ENCODE data around the gene GSS.

DNA sequence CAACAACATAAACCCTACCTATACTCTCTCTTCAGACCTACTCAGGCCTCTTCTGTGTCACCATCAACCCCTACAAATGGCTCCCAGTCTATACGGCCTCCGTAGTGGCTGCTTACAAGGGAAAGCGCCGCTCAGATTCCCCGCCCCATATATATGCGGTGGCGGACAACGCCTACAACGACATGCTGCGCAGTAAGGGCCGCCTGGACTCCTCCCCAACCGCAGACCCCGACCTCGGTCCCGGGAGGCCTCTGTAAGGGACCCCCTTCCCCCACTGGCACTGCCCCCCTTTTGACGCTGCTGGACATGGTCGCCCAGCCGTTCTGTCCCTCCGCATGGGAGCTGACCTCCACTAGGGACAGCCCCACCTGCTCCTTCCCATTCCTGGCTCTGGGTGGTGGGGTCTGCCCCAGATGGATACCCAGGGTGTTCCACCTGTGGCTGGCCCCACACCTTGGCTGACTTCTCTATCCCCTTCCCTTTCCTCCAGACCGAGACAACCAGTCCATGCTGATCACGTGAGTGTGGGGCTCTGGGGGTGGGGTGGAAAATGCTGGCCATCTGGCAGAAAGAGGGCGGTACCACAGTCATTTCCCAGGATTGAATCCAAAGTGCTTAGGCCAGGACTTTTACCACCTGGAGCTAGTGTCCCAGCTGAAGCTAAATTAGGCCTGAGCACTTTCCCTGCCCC, 25.1 kb upstream of the GSS start:
- TF ChIP-seq, protein P1, sequence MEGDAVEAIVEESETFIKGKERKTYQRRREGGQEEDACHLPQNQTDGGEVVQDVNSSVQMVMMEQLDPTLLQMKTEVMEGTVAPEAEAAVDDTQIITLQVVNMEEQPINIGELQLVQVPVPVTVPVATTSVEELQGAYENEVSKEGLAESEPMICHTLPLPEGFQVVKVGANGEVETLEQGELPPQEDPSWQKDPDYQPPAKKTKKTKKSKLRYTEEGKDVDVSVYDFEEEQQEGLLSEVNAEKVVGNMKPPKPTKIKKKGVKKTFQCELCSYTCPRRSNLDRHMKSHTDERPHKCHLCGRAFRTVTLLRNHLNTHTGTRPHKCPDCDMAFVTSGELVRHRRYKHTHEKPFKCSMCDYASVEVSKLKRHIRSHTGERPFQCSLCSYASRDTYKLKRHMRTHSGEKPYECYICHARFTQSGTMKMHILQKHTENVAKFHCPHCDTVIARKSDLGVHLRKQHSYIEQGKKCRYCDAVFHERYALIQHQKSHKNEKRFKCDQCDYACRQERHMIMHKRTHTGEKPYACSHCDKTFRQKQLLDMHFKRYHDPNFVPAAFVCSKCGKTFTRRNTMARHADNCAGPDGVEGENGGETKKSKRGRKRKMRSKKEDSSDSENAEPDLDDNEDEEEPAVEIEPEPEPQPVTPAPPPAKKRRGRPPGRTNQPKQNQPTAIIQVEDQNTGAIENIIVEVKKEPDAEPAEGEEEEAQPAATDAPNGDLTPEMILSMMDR (IDR thresholded peaks at IDR 0.05): no peak
- TF ChIP-seq POLR2A (IDR thresholded peaks at IDR 0.05): no peak

Measured in thyroid gland (tissue), 4 donors.